OCI-LY3 (cell line): Measurements from ENCODE around the gene CCT6A.

ENCODE experiments used
- CTCF ChIP-seq: fragments of 200-600, 300-600 bp; sonication (generic); IDR thresholded peaks from 2 replicates; pipeline ENCODE4 v1.5.1; 2014; ENCODE audit warnings: antibody characterized with exemption, low read length, low read depth
- EZH2phosphoT487 ChIP-seq: fragments of 200-600 bp; shearing (Covaris generic); IDR thresholded peaks from 2 replicates; pipeline ENCODE4 v1.6.1; 2018; ENCODE audit warnings: antibody characterized with exemption, mixed run types, low read depth

DNA sequence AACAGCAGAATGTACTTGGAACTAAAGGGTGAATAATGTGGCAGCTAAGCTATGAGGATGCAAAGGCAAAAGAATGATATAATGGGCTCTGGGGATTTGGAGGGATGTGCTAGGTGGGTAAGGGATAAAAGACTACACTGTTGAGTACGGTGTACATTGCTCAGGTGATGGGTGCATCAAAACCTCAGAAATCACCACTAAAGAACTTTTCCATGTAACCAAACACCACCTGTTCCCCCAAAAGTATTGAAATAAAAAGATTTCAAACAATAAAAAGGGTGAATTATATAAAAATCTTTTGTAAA, 56.3 kb downstream of the CCT6A start:
- TF ChIP-seq CTCF (no peak), EZH2phosphoT487 (no peak)
